Activated CD4-positive, alpha-beta T cell treated with anti-CD3 and anti-CD28 coated beads, Interleukin-2, Interleukin-6, amounts not matched to agents 100 ng/mL and 50 ng/mL, durations not matched to agents 16 hours and 8 hours (primary cell): ENCODE results near the gene COL4A1.

Experiments used
- DNase-seq: peaks from one replicate; pipeline ENCODE4 v3.0.0-alpha.2; 2020

The COL4A1 gene

GRCh38 chr13:110308656-110309359 is 1.9 kb upstream of the COL4A1 start:
- DNase-seq = no peak

- DNase-seq = no peak
These were observed 1.1 kb upstream of the COL4A1 start for GRCh38 chr13:110307767-110308655.

GRCh38 chr13:110306340-110306959 is 507 bp downstream of the COL4A1 start:
- DNase-seq = no peak

GRCh38 chr13:110305949-110306339 is 1.0 kb downstream of the COL4A1 start:
- DNase-seq = no peak

- no peak for DNase-seq
These were observed 1.4 kb downstream of the COL4A1 start for GRCh38 chr13:110305544-110305943.

- no peak for DNase-seq
These were observed 2.0 kb downstream of the COL4A1 start for GRCh38 chr13:110305001-110305400.

GRCh38 chr13:110304256-110304655 is 2.7 kb downstream of the COL4A1 start:
- DNase-seq = no peak

GRCh38 chr13:110303644-110304043 is 3.3 kb downstream of the COL4A1 start:
- DNase-seq = no peak

- no peak for DNase-seq
These were observed 4.0 kb downstream of the COL4A1 start for GRCh38 chr13:110302997-110303396.

- no peak for DNase-seq
These were observed 5.1 kb downstream of the COL4A1 start for GRCh38 chr13:110301606-110302553.

- no peak for DNase-seq
These were observed 5.9 kb downstream of the COL4A1 start for GRCh38 chr13:110301083-110301482.

- no peak for DNase-seq
These were observed 6.7 kb downstream of the COL4A1 start for GRCh38 chr13:110300090-110300815.

- no peak for DNase-seq
These were observed 7.6 kb downstream of the COL4A1 start for GRCh38 chr13:110299283-110299840.

GRCh38 chr13:110298505-110299282 is 8.3 kb downstream of the COL4A1 start:
- peak; percentile 66 for DNase-seq

GRCh38 chr13:110297766-110298504 is 9.0 kb downstream of the COL4A1 start:
- DNase-seq = no peak

GRCh38 chr13:110297011-110297410 is 9.9 kb downstream of the COL4A1 start:
- DNase-seq = no peak

- no peak for DNase-seq
These were observed 12.3 kb downstream of the COL4A1 start for GRCh38 chr13:110294622-110295021.

GRCh38 chr13:110294146-110294545 is 12.8 kb downstream of the COL4A1 start:
- DNase-seq = no peak

- DNase-seq = no peak
These were observed 13.3 kb downstream of the COL4A1 start for GRCh38 chr13:110293649-110294048.

- DNase-seq = no peak
These were observed 13.9 kb downstream of the COL4A1 start for GRCh38 chr13:110293037-110293436.
